GM21447 (cell line): ENCODE results near the gene DUOXA1.
"Not testable (repeated sequence)": the region's sequence is repeated elsewhere in the genome, so short reads cannot be mapped to it uniquely, and the experiment has no call there.

Experiments
- ATAC-seq: cut with Tn5 transposase; IDR thresholded peaks from one replicate; pipeline ENCODE4 v1.9.1; 2021; ENCODE audit not compliant: unreplicated experiment

Gene DUOXA1

GRCh38 chr15:45093622-45094357, 35.9 kb downstream of the DUOXA1 start:
- ATAC-seq, result no peak

- ATAC-seq, result no peak
Observed at GRCh38 chr15:45093013-45093412, 36.7 kb downstream of the DUOXA1 start.

GRCh38 chr15:45091576-45091975, 38.1 kb downstream of the DUOXA1 start:
- no peak for ATAC-seq

DNA sequence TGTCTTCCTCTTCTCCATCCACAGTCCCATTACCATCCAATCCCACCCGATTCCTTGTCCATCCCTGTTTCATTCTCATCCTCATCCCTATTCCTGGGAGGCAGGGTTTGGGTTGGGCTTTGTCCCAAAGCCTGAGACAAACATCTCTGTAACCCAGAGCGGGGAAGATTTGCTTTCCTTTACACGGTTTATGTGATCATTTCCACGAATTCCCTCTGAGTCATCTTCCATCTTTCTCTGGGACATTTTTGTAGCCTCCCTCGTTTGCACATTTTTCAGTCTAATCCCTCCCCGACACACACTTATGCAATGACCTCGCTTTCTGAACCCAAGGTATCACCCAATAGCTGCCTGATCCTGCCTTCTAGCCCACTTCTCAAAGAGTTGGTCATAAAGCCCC, 38.5 kb downstream of the DUOXA1 start:
- no peak for ATAC-seq

DNA sequence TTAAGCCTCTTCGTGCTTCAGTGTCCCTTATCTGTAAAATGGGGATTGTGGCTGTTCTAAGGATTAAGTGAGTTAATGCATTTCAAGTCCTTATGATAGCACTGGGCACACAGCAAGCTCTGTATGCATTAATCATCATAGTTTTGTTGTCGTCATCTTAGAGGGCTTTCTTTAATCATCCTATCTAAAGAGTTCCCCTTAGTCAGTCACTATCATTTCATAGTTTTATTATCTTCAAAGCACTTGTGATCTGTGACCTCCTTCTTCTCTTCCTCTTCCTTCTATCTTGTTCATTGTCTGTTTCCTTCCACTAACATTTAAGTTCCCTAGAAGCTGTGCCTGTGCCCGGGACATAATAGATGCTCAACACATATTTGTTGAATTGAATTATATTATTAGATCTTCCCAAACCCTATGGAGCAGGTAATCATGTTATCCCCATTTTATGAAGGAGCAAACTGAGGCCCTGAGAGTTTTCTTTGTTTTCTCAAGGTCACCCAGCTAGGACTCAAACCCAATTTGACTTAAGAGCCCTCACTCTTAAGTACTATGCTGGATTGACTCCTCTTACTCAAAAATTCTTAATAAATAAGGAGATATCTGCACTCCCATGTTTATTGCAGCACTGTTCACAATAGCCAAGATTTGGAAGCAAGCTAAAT, 39.8 kb downstream of the DUOXA1 start:
- ATAC-seq, result no peak

GRCh38 chr15:45088801-45089711, 40.6 kb downstream of the DUOXA1 start:
- no peak for ATAC-seq

DNA sequence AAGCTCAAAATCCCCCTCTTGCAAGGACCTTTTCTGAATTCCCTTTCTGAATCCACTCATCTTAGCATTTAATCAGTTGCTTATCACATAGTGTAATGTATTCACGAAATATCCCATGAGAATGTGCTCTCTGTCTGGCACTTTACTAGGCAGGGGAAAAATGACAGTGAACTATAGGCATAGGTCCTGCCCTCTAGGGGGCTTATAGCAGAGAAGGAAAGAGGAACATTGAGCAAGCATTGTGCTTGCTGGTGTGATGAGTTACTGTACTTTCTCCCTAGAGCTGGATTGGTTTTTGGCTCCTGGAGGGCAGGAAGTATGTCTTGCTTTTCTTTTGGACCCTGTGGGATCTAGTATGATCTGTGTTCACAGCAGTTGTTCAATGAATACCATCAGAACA, 42.2 kb downstream of the DUOXA1 start:
- no peak for ATAC-seq

- ATAC-seq, result no peak
Observed at GRCh38 chr15:45084163-45084562, 45.5 kb downstream of the DUOXA1 start.

DNA sequence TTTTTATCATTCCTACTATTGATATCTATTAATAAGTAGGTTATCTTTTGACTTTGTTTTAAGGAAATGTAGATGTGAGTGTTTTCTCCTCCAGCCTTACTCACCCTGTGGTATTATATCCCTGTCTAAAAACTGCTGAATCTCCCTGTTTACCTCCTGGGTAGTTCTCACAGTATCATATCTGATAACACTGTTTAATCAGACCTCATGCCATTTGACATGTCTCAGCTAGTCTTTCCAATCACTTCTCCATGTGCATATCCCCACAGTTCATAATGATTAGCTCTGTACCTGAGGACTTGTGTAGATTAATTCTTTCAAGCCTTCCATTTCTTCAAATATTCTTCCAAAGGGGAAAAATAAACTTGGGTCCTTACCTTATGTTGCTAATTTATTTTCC, 46.5 kb downstream of the DUOXA1 start:
- ATAC-seq, result no peak

- ATAC-seq, result not testable (repeated sequence)
Observed at GRCh38 chr15:45082412-45082811, 47.3 kb downstream of the DUOXA1 start.

DNA sequence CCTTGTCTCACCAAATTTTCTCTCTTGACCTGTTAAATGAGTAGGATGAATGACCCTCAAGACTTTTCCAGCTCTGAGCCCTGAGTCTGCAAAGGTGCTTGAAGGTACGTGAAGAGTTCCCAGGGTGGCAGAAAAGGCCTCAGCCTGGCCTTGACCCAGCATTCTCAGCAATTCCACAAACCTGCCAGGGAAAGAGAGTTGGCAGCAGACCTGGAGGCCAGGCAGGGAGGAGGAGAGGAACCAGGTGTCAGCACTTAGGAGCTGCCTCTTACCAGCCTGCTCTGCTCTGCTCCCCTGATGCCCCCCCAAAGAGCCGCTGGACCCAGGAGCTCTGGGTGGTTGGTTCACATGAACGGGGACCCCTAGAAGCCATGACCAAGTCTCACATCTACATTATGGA, 49.1 kb downstream of the DUOXA1 start:
- ATAC-seq, result not testable (repeated sequence)

DNA sequence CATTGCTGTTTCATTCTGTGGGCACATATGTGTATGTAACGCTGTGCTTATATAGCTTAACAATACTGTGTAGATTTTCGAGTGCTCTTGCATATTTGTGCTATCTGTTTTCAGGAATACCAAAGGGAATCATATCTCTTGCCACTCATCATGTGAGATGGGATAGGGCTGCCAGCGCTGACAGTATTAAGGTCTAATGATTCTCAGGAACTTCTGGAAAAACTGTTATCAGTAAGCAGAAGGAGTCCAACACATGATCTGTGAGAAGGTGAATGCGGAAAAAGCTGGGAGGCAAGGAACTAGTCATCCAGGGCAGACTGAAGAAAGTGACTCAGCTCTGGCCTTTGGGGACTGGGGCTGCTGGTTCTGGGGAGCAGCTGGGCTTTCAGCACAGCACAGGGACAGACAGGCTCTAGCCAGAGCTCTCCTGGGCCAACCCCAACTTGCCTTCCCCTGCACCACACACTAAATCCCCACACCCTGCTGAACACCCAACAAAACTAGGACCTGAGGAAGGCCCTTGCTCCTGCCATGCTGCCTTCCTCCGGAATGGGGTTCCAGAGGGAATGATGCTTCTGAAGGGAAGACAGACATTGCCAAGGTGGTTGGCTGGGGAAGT, 49.9 kb downstream of the DUOXA1 start:
- not testable (repeated sequence) for ATAC-seq

DNA sequence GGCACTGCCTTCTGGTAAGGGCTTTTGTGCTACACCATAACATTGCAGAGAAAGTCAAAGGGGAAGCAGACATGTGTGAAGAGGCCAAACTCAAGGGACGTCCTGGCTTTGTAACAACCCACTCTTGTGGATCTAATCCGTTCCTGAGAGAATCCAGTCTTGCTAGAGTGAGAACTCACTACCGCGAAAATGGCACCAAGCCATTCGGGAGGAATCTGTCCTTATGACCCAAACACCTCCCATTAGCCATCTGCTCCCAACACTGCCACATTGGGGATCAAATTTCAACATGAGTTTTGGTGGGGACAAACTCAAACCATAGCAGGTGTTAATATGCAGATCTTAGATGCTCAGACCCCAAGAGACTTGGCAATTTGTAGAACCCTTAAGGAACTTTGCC, 50.5 kb downstream of the DUOXA1 start:
- ATAC-seq, result not testable (repeated sequence)

- not testable (repeated sequence) for ATAC-seq
Observed at GRCh38 chr15:45077391-45077790, 52.3 kb downstream of the DUOXA1 start.

DNA sequence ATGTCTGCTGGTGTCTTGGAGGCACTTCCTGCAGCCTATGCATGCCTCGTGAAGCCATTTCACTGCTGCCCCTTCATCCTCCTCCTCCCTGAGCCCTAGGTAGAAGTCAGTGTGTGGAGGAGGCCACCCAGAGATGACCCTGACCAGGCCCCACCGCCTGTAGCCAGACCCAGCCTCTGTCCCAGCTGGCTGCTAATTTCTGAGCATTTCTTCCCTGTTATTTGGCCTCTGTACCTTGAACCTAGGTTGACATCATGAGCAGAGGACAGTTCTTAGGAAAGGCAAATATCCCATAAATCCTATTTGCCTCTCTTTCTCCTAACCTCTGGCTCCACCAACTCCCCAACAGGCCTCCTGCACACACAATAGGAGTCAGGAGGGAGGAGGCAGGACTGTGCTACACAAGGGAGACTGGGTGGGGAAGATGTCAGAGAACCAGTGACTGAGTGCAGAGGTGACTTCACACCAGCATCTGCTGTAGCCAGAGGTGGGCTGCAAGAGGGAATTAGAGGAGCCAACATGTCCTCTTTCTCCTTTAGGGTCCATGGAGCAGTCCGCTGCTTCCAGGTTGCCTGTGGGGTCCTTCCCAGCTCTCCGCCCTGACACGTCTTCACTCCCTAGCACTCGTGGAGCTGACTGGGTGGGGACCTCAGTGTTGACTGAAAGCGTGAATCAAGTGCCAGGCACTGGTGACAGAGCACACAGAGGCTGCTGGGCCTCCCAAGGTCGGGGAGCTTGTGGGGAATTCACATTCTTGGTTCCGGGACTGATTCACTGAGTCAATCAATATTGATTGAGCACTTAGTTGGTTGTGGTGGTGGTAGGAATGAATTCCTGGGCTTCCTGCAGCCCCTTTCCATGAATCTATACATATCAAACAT, 54.0 kb downstream of the DUOXA1 start:
- not testable (repeated sequence) for ATAC-seq

GRCh38 chr15:45073602-45074001, 56.1 kb downstream of the DUOXA1 start:
- ATAC-seq, result not testable (repeated sequence)

GRCh38 chr15:45069942-45070360, 59.7 kb downstream of the DUOXA1 start:
- ATAC-seq, result not testable (repeated sequence)
